GM23248 (cell line): Measurements from ENCODE around the gene SSB.
"Not testable (repeated sequence)": the region's sequence is repeated elsewhere in the genome, so short reads cannot be mapped to it uniquely, and the experiment has no call there.

Source experiments
- EZH2 ChIP-seq: fragments of 200-600 bp; sonication (generic); IDR thresholded peaks from 2 replicates; pipeline ENCODE4 v1.6.1; 2018; ENCODE audit warnings: antibody characterized with exemption, mild to moderate bottlenecking; ENCODE audit not compliant: insufficient read depth, poor library complexity, severe bottlenecking
- EZH2phosphoT487 ChIP-seq: fragments of 200-600 bp; sonication (generic); IDR thresholded peaks from 2 replicates; pipeline ENCODE4 v1.6.1; 2018; ENCODE audit warnings: antibody characterized with exemption, moderate library complexity, mild to moderate bottlenecking, low read depth; ENCODE audit not compliant: insufficient read depth

DNA sequence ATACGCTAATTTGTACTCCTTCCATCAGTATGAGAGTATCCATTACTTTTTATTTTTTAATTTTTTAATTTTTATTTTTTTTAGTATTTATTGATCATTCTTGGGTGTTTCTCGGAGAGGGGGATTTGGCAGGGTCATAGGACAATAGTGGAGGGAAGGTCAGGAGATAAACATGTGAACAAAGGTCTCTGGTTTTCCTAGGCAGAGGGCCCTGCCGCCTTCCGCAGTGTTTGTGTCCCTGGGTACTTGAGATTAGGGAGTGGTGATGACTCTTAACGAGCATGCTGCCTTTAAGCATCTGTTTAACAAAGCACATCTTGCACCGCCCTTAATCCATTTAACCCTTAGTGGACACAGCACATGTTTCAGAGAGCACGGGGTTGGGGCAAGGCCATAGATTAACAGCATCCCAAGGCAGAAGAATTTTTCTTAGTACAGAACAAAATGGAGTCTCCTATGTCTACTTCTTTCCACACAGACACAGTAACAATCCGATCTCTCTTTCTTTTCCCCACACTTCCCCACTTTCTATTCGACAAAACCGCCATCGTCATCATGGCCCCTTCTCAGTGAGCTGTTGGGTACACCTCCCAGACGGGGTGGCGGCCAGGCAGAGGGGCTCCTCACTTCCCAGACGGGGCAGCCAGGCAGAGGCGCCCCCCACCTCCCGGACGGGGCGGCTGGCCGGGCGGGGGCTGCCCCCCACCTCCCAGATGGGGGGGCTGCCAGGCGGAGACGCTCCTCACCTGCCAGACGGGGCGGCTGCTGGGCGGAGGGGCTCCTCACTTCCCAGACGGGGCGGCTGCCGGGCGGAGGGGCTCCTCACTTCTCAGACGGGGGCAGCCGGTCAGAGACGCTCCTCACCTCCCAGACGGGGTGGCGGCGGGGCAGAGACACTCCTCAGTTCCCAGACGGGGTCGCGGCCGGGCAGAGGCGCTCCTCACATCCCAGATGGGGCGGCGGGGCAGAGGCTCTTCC is 56.9 kb downstream of the SSB start:
- not testable (repeated sequence) for TF ChIP-seq EZH2, EZH2phosphoT487
